HG03442 (cell line): ENCODE measurements around the gene RASSF3.
A peak's percentile ranks its signal among the peaks of the same experiment; 100 is the strongest.

Experiments used
- ATAC-seq: cut with Tn5 transposase; IDR thresholded peaks from one replicate; pipeline ENCODE4 v1.9.1; 2021; ENCODE audit warnings: mild to moderate bottlenecking, moderate library complexity; ENCODE audit not compliant: unreplicated experiment

The RASSF3 gene

GRCh38 chr12:64718649-64719048 is 108.4 kb downstream of the RASSF3 start:
- no peak for ATAC-seq

DNA sequence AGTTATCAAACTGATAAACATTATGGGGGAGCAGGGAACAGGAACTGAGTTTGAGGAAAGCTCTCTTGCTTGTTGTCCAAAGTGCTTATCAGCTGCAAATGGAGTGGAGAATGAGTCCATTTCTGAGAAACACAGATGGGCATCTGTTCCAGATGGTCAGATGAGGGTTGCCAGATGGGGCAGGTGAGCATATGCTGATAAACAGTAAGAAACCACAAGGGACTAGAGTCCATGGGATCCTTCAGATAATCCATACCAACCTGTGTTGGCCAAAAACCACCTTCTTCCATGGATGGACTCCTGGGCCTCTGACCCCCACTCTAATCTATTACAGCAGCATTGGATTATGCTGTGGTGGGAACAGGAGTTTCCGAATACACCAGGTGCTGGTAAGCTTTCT is 110.6 kb downstream of the RASSF3 start:
- no peak for ATAC-seq

DNA sequence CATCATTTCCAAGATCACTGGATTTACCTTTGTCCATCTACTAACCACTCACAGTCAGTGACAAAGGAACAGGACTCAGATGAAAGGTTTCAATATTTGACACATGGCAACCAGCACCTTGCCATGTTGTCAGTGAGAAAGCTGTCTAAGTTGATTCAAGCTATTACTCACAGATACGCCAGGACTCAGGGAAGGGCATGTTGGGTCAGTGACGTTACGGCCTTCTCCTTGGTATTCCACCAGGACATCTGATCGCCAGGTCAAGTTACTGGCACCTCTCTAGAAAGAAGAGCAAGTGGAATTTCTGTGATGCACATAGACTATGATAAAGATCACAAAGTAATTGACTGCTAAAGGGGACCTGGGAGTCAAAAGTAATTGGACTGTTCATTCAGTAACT is 112.5 kb downstream of the RASSF3 start:
- ATAC-seq, result no peak

- no peak for ATAC-seq
Observed at GRCh38 chr12:64723630-64724029, 113.3 kb downstream of the RASSF3 start.

GRCh38 chr12:64724201-64724745 is 114.0 kb downstream of the RASSF3 start:
- no peak for ATAC-seq

GRCh38 chr12:64729909-64730587 is 119.8 kb downstream of the RASSF3 start:
- peak; percentile 59 for ATAC-seq

DNA sequence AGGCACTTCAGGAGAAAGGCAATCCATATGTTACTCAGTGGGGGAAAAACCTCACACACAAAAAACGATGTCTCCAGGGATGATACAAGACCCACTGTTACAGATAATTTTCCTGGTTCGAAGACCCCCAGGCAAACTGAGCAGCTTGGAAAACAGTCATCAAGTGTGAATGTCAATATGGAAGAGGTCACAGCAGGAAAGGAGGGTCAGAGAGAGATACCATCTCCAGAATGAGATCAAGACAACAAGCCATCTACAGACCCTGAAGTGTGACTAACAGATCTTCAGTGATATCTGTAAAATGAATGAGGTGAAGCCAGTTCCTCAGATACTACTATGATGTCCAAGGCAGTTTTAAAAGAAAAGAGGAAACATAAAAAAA is 120.3 kb downstream of the RASSF3 start:
- ATAC-seq, result no peak

- ATAC-seq, result no peak
Observed at GRCh38 chr12:64731683-64732082, 121.4 kb downstream of the RASSF3 start.

DNA sequence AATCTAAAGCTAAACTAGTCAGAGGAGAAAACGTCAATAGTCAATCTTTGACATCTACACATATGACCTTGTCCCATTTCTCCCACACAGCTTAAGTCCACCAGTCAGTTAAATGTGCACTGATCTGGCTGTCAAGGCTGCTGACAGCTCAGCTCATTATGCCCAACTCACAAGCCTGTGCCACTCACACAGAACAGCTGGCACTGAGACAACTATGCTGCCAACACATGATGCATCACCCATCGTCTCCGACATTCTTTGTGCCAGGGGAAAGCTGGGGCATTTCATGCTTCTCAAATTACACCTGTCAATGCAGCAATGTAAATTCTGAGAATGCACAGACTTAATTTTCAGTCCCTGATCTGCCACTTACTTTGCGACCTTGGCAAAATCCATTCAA is 123.6 kb downstream of the RASSF3 start:
- no peak for ATAC-seq

DNA sequence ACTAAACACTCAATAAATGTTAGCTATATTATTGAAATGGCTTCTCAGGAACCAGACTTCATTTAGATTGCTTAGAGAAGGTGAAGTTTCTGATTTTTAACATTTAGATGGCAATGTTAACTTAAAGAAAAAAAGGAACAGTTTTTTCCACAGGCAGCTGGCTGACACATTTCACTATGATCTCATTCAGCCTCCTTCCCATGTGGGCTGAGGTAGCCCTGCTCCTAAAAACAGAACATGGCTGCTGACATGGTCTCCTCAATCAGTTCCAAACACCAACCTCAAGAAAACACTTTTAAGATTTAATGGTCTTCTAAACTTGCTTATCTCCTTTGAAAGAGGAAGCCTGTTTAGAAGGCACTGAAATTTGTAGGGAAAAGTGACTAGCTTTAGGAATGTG is 125.1 kb downstream of the RASSF3 start:
- ATAC-seq, result no peak

GRCh38 chr12:64736771-64737170 is 126.5 kb downstream of the RASSF3 start:
- ATAC-seq, result no peak

DNA sequence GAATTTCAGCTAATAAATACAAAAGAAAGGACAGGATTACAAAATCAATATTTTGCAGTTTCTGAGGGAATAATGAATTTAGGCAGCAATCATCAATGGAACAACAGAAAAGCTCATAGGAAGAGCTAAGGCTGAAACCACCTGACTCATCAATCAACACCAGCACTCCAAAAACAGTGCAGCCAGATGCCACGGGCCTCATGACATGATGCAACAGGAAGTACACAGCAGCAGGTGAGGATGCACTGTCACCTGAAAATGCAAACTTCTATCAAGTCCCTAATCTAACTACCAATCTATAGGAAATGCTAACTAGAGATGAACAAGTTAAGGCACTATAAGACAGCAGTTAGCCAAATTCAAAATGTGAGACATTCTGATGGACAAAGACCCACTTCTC is 127.2 kb downstream of the RASSF3 start:
- no peak for ATAC-seq

GRCh38 chr12:64739778-64740177 is 129.5 kb downstream of the RASSF3 start:
- no peak for ATAC-seq

GRCh38 chr12:64740646-64741045 is 130.4 kb downstream of the RASSF3 start:
- ATAC-seq, result no peak

- ATAC-seq, result no peak
Observed at GRCh38 chr12:64742416-64742815, 132.1 kb downstream of the RASSF3 start.

DNA sequence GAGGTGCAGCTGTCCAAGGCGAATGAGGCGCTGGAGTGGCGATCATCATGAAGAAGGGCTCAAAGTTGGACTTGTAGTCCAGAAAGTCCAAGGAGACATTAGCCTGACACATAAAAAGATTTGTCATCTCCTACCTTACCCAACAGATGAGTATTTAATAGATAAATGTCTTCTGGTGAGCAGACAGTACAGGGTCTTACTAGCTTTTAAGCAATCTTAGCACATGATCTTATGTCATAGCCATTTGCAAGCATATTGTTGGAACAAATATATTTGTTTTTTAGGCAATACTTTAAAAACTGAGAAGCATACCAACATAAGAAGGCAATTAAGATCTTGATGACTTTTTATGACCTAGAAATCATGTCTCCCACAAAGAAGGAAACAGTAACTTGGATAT is 132.9 kb downstream of the RASSF3 start:
- no peak for ATAC-seq

DNA sequence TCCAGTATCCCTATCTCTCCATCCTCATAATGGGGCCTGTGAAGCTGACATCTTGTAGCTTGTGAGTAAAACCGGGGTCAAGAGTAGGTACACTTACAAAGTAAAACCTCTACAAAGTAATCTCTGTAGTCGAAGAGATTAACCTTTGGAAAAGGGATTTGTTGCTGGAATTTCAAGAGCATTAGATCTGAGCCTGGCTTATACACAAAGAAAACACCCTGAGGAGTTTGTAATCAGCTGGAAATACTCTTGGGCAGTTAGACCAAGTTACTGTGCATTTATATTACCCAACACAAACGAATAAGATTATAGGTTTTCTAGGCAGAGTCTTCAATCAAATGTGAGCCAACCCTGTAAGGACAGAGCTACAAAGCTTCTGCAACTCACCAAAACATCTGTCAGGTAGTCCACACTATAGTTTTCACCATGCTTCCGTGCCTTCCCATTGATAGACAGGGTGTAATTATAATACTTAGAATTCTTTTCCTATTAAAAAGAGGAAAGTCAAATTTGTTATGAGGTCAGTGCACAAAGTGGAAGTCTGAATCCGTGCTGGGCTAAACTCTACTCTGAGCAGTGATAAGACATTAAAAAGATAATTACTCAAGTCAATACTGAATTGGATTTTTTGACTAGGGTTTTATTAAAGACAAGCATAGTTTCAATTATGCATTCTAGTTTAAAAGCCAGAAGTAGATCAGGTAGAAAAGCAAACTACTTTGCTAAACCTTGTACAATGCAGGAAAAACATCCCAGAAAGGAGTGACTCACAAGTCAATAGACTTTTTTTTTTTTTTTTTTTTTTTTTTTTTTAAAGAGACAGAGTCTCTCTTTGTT is 134.3 kb downstream of the RASSF3 start:
- ATAC-seq, result no peak

- ATAC-seq, result no peak
Observed at GRCh38 chr12:64745259-64745807, 135.0 kb downstream of the RASSF3 start.

- ATAC-seq, result no peak
Observed at GRCh38 chr12:64745980-64746379, 135.7 kb downstream of the RASSF3 start.

DNA sequence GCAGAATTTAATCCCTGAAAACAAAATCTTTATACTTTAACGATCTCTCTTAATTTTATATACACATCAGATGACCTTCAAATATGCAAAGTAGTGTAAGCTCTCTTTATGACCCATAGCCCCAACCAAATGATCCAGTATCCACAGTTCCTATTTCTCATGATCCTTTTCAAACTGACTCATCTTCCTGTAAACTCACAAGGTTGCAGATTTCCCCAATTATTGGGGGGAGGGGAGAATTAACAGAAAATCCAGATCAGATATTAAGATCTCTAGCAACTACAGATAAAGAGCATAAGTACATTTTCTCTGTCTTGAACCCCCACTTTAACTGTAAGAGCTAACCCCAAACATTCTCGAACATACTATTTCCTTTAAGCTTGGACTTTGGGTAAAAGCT is 136.4 kb downstream of the RASSF3 start:
- no peak for ATAC-seq
